SK-N-SH (cell line): ENCODE measurements around the gene ZNF287. TPM values are rescaled to one million over a fixed set of nuclear protein-coding genes. Genes with fewer than 3 reads are reported as not detected.

Experiments used
- CTCF ChIA-PET: fragments of 300-600, 350-600 bp; formaldehyde crosslinking; extraction: SDS; loops from one replicate; lab custom pipeline; 2021; lab: Yijun Ruan, JAX
- POLR2A ChIA-PET: fragments of 350-600 bp; sonication (Branson Sonifier 250); formaldehyde crosslinking; extraction: SDS; loops from one replicate; lab custom pipeline; 2020; ENCODE audit warnings: antibody characterized with exemption, inconsistent platforms; lab: Yijun Ruan, JAX
- DNase-seq: peaks from one replicate; pipeline ENCODE4 v3.0.0; 2012
- H2AFZ ChIP-seq: fragments of 200-600 bp; sonication (generic); 2 replicates; pipeline ENCODE4 v1.8.1; 2016; ENCODE audit warnings: antibody characterized with exemption, mild to moderate bottlenecking, low read depth
- H3F3A ChIP-seq: fragments of 200-600 bp; sonication (generic); replicated peaks from 2 replicates; pipeline ENCODE3; 2016; ENCODE audit warnings: antibody characterized with exemption, mild to moderate bottlenecking; ENCODE audit not compliant: insufficient read depth
- H3K27ac ChIP-seq, 2 experiments: fragments of 200-500 bp in 1 of 2; fragments of 200-600 bp in 1 of 2; sonication (Bioruptor generic) in 1 of 2; sonication (generic), shearing (Covaris generic) in 1 of 2; 2 replicates each; pipeline versions ENCODE4 v1.5.1 to v1.6.1; 2014 to 2016; ENCODE audit warnings: low read depth in 2 of 2, inconsistent platforms in 1 of 2, low read length in 1 of 2, mild to moderate bottlenecking in 1 of 2, mixed read lengths in 1 of 2
- H3K27me3 ChIP-seq: fragments of 200-600 bp; sonication (generic), shearing (Covaris generic); 2 replicates; pipeline ENCODE4 v1.6.1; 2016; ENCODE audit warnings: mixed run types; ENCODE audit not compliant: insufficient read depth
- H3K36me3 ChIP-seq, 2 experiments: fragments of 200-500 bp in 1 of 2; fragments of 200-600 bp in 1 of 2; sonication (Bioruptor generic) in 1 of 2; sonication (generic) in 1 of 2; replicated peaks in 1 of 2; 2 replicates each; pipeline versions ENCODE3 to v1.5.1; 2014 to 2016; ENCODE audit warnings: low read length in 1 of 2, mild to moderate bottlenecking in 1 of 2; ENCODE audit not compliant: insufficient read depth in 2 of 2, control insufficient read depth in 1 of 2
- H3K4me1 ChIP-seq, 2 experiments: fragments of 200-500 bp in 1 of 2; fragments of 200-600 bp in 1 of 2; sonication (Bioruptor generic) in 1 of 2; sonication (generic), shearing (Covaris generic) in 1 of 2; 2 replicates each; pipeline versions ENCODE4 v1.5.1 to v1.6.1; 2014 to 2016; ENCODE audit warnings: low read depth in 1 of 2, low read length in 1 of 2, mixed run types in 1 of 2; ENCODE audit not compliant: insufficient read depth in 2 of 2, control insufficient read depth in 1 of 2
- H3K4me2 ChIP-seq: fragments of 200-600 bp; sonication (generic), shearing (Covaris generic); 2 replicates; pipeline ENCODE4 v1.6.1; 2017; ENCODE audit warnings: mixed run types
- H3K4me3 ChIP-seq, 2 experiments: fragments of 200-500 bp in 1 of 2; fragments of 200-600 bp in 1 of 2; sonication (Bioruptor generic) in 1 of 2; sonication (generic), shearing (Covaris generic) in 1 of 2; 2 replicates each; pipeline versions ENCODE4 v1.5.1 to v1.8.1; 2014 to 2016; ENCODE audit warnings: low read depth in 2 of 2, inconsistent platforms in 1 of 2, low read length in 1 of 2, mild to moderate bottlenecking in 1 of 2, mixed read lengths in 1 of 2, moderate library complexity in 1 of 2
- H3K79me2 ChIP-seq: fragments of 200-600 bp; sonication (generic); 2 replicates; pipeline ENCODE4 v1.8.1; 2017; ENCODE audit warnings: mild to moderate bottlenecking; ENCODE audit not compliant: insufficient read depth
- H3K9ac ChIP-seq: fragments of 200-600 bp; sonication (generic); 2 replicates; pipeline ENCODE4 v1.6.1; 2017; ENCODE audit warnings: mixed run types
- H3K9me2 ChIP-seq: fragments of 200-600 bp; sonication (generic); 2 replicates; pipeline ENCODE4 v1.6.1; 2017; ENCODE audit warnings: mixed run types
- H3K9me3 ChIP-seq: fragments of 200-600 bp; sonication (generic); 2 replicates; pipeline ENCODE4 v1.6.1; 2017; ENCODE audit warnings: mixed run types, mild to moderate bottlenecking, moderate library complexity
- H4K20me1 ChIP-seq: fragments of 200-600 bp; sonication (generic); 2 replicates; pipeline ENCODE4 v1.6.1; 2017; ENCODE audit warnings: mild to moderate bottlenecking, mixed run types; ENCODE audit not compliant: insufficient read depth
- EP300 ChIP-seq, 2 experiments: IDR thresholded peaks; 2 replicates each; pipeline versions ENCODE4 v1.4.0 to v1.6.1; 2012; ENCODE audit warnings: borderline replicate concordance in 1 of 2, low read depth in 1 of 2, low read length in 1 of 2
- FOSL2 ChIP-seq: IDR thresholded peaks from 2 replicates; pipeline ENCODE4 v1.4.0; 2012; ENCODE audit warnings: low read depth, mild to moderate bottlenecking, moderate library complexity, borderline replicate concordance
- GABPA ChIP-seq: IDR thresholded peaks from 2 replicates; pipeline ENCODE4 v1.4.0; 2012; ENCODE audit warnings: low read depth, mild to moderate bottlenecking
- JUND ChIP-seq: IDR thresholded peaks from 2 replicates; pipeline ENCODE4 v1.4.0; 2012
- MAX ChIP-seq: IDR thresholded peaks from 2 replicates; pipeline ENCODE4 v1.4.0; 2012; ENCODE audit warnings: low read depth
- PBX3 ChIP-seq: IDR thresholded peaks from 2 replicates; pipeline ENCODE4; 2012
- RXRA ChIP-seq: IDR thresholded peaks from 2 replicates; pipeline ENCODE4 v1.4.0; 2012; ENCODE audit warnings: low read depth, mild to moderate bottlenecking, borderline replicate concordance
- SMC3 ChIP-seq: IDR thresholded peaks from 2 replicates; pipeline ENCODE4 v1.6.1; 2012; ENCODE audit warnings: low read depth, low read length, improper control_type of control experiment
- TAF1 ChIP-seq: IDR thresholded peaks from 2 replicates; pipeline ENCODE4 v1.6.1; 2012; ENCODE audit warnings: low read depth, mild to moderate bottlenecking, low read length, moderate library complexity, borderline replicate concordance
- USF2 ChIP-seq: fragments of 150-350 bp; IDR thresholded peaks from 2 replicates; pipeline ENCODE4 v1.6.1; 2017; ENCODE audit warnings: antibody characterized with exemption, low read length, low read depth, borderline replicate concordance
- polyA plus RNA-seq, 3 experiments: library from polyadenylated mRNA; depleted of rRNA; stranded (reverse); fragments of >200 nt; gene quantifications; 2 replicates each; pipeline ENCODE4 v1.2.3, GENCODE V29; 2012
- TF ChIP-seq, protein P1 (sequence below): IDR thresholded peaks from 2 replicates; pipeline ENCODE4 v1.4.0; 2012; ENCODE audit warnings: low read depth, borderline replicate concordance
- TF ChIP-seq, protein P2 (sequence below): fragments of 200-600 bp; sonication (generic); IDR thresholded peaks from 2 replicates; pipeline ENCODE4 v1.6.1; 2017; ENCODE audit warnings: antibody characterized with exemption, mild to moderate bottlenecking, moderate library complexity

Gene ZNF287
- polyA plus RNA-seq, 1 of the 3 experiments (the other 2 are of a cell fraction): 6.1 TPM

GRCh38 chr17:16521070-16521727 lies 47.8 kb downstream of the ZNF287 start (continued):
- TF ChIP-seq, protein P1, sequence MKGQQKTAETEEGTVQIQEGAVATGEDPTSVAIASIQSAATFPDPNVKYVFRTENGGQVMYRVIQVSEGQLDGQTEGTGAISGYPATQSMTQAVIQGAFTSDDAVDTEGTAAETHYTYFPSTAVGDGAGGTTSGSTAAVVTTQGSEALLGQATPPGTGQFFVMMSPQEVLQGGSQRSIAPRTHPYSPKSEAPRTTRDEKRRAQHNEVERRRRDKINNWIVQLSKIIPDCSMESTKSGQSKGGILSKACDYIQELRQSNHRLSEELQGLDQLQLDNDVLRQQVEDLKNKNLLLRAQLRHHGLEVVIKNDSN: no peak
- no peak for TF ChIP-seq GABPA
- no peak for TF ChIP-seq JUND
- no peak for TF ChIP-seq FOSL2
- TF ChIP-seq, protein P2, sequence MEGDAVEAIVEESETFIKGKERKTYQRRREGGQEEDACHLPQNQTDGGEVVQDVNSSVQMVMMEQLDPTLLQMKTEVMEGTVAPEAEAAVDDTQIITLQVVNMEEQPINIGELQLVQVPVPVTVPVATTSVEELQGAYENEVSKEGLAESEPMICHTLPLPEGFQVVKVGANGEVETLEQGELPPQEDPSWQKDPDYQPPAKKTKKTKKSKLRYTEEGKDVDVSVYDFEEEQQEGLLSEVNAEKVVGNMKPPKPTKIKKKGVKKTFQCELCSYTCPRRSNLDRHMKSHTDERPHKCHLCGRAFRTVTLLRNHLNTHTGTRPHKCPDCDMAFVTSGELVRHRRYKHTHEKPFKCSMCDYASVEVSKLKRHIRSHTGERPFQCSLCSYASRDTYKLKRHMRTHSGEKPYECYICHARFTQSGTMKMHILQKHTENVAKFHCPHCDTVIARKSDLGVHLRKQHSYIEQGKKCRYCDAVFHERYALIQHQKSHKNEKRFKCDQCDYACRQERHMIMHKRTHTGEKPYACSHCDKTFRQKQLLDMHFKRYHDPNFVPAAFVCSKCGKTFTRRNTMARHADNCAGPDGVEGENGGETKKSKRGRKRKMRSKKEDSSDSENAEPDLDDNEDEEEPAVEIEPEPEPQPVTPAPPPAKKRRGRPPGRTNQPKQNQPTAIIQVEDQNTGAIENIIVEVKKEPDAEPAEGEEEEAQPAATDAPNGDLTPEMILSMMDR: peak; percentile 92
- TF ChIP-seq RXRA: no peak
- no peak for TF ChIP-seq MAX
- TF ChIP-seq, all 33 proteins: peak for 5

GRCh38 chr17:16519021-16519420 lies 50.0 kb downstream of the ZNF287 start:
- Histone ChIP-seq H3K9me2 (no peaks in the 10 kb centered on the region), H3K4me3 (no peak overlapping the region)
- TF ChIP-seq EP300 (IDR thresholded peaks at IDR 0.05; ENCODE audit: borderline replicate concordance in 1 of 2, low read depth in 1 of 2, low read length in 1 of 2): no peak
- TF ChIP-seq PBX3: no peak
- no peak for TF ChIP-seq TAF1
- TF ChIP-seq USF2: no peak
- TF ChIP-seq FOSL2: no peak
- no peak for TF ChIP-seq SMC3
- TF ChIP-seq JUND: no peak
- TF ChIP-seq, all 33 proteins: peak for 0
- POLR2A ChIA-PET: interaction anchor here (0.6 kb wide), 1 partner anchor 78 kb away, joined by 3 read pairs; no protein-coding TSS in a partner anchor
- Histone ChIP-seq H3K36me3 (no peaks in the 10 kb centered on the region), H4K20me1 (no peaks in the 10 kb centered on the region), H2AFZ (no peak overlapping the region), H3F3A (no peaks in the 10 kb centered on the region), H3K4me2 (no peak overlapping the region), H3K9me3 (no peaks in the 10 kb centered on the region), H3K79me2 (no peaks in the 10 kb centered on the region), H3K9ac (no peak overlapping the region), H3K27ac (no peak overlapping the region), H3K27me3 (no peaks in the 10 kb centered on the region), H3K4me1 (peaks cover 5 to 8% of the 10 kb centered on the region in 2 experiments; a peak in 1 of 4 replicates)
- no peak for DNase-seq
- CTCF ChIA-PET: interaction anchor here (1.2 to 33.3 kb wide), 4 partner anchors 9 to 91 kb away, joined by 3 to 746 read pairs (median 4); no protein-coding TSS in a partner anchor
